ENCODE measurements around the gene PPP2R3A. TPM values are rescaled to one million over a fixed set of nuclear protein-coding genes. Genes with fewer than 3 reads are reported as not detected.

PPP2R3A gene
- total and polyA plus RNA-seq, 9 of the 15 experiments (the other 6 are each of a cell fraction or from before 2014, with no cell fraction given), result 0.10 to 0.50 (median 0.24) TPM

DNA sequence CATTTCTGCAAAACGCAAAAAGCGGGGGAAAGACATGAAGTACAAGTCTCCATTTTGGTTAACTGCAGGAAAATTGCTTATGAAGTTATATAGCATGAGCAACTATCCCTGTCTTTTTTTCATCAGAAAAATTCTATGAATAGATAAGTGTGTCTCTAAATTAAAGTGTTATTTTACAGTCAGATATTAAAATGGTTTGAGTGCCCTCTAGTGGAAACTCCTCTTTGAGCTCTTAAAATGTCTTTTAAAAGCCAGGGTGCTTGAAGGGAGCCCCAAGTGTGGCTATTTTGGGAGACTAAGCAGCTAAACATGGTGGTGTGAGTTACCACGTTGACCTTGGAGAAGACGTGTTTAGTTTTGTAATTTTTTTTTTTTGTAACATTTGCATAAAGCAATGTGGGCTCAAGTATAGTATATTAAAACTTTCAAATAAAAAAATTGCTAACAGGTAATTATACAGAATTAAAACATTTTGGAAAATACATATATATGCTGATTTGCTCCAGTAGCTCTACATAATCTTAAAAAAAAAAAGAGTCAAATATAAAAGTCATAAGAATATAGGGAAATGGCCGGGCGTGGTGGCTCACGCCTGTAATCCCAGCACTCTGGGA is 77.2 kb downstream of the PPP2R3A start (continued):
- TF ChIP-seq, protein P1, sequence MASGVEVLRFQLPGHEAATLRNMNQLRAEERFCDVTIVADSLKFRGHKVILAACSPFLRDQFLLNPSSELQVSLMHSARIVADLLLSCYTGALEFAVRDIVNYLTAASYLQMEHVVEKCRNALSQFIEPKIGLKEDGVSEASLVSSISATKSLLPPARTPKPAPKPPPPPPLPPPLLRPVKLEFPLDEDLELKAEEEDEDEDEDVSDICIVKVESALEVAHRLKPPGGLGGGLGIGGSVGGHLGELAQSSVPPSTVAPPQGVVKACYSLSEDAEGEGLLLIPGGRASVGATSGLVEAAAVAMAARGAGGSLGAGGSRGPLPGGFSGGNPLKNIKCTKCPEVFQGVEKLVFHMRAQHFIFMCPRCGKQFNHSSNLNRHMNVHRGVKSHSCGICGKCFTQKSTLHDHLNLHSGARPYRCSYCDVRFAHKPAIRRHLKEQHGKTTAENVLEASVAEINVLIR (CRISPR knock-in tag; IDR thresholded peaks at IDR 0.05), result no peak
- TF ChIP-seq ZNF717 (CRISPR knock-in tag; IDR thresholded peaks at IDR 0.05) (no peak), ELF1 (tag; IDR thresholded peaks at IDR 0.05) (no peak)

DNA sequence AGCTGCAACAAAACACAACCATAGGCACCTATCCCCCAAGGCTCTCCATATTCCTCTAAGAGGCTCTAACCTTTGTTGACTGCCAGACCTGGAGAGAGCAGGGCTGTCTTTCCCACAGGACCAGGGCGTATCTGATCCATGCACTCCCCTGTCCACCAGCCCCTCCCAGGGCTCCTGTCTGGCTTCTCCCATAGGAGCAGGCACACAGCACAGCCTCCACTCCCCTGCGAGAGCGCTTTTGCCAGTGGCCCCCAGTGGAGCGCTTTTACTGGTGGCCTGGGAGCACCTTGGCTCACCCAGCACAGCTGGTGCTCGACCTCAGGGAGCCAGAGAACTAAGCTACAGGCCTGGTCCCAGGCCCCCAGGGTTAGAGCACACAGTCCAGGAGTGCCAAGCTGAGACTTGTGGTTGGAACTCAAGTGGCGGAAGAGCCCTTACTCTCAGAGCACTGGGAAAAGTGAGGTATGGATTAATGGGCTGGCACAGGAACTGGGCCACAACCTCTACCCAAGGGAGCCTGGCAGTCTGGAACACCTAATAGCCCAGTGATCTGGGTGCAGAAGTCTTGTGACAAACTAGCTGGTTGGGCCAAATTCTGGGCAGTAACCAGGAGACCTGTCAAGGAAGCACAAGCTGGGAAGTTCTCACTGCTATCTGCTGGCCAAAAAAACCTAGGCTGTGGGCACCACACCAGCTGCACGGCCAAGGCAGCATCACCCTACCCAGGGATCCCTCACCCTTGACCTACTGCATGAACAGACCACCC is 79.6 kb downstream of the PPP2R3A start:
- FAIRE-seq, result no peak

More for the DNA sequence above, 79.6 kb downstream of the PPP2R3A start:
- no peaks in the 10 kb centered on the region for H3K9me1 ChIP-seq (ENCODE audit: control insufficient read depth, insufficient read depth, low read length)
- H3K27ac ChIP-seq (ENCODE audit: extremely low read depth, low read depth, low read length), result no peak overlapping the region
- H3K9ac ChIP-seq (ENCODE audit: insufficient read depth in 1 of 2, low read depth in 2 of 2, low read length in 2 of 2), result no peak overlapping the region
- no peaks in the 10 kb centered on the region for H3K4me1 ChIP-seq (replicated peaks in 1 of 2; ENCODE audit: control insufficient read depth in 2 of 2, insufficient read depth in 2 of 2, low read length in 2 of 2)
- ATAC-seq (no peak), DNase-seq (ENCODE audit: extremely low read depth in 1 of 4, low spot score in 3 of 4) (no peak)
- ChIA-PET CTCF (ENCODE audit: low intra/inter-chr PET ratio) (no interaction called here), POLR2A (interaction anchor here (0.6 kb wide), 1 partner anchor 748 kb away, joined by 3 read pairs; no protein-coding TSS in a partner anchor)
- TF ChIP-seq MTA3 (IDR thresholded peaks at IDR 0.05; ENCODE audit: borderline replicate concordance), result no peak
- TF ChIP-seq, protein P2, sequence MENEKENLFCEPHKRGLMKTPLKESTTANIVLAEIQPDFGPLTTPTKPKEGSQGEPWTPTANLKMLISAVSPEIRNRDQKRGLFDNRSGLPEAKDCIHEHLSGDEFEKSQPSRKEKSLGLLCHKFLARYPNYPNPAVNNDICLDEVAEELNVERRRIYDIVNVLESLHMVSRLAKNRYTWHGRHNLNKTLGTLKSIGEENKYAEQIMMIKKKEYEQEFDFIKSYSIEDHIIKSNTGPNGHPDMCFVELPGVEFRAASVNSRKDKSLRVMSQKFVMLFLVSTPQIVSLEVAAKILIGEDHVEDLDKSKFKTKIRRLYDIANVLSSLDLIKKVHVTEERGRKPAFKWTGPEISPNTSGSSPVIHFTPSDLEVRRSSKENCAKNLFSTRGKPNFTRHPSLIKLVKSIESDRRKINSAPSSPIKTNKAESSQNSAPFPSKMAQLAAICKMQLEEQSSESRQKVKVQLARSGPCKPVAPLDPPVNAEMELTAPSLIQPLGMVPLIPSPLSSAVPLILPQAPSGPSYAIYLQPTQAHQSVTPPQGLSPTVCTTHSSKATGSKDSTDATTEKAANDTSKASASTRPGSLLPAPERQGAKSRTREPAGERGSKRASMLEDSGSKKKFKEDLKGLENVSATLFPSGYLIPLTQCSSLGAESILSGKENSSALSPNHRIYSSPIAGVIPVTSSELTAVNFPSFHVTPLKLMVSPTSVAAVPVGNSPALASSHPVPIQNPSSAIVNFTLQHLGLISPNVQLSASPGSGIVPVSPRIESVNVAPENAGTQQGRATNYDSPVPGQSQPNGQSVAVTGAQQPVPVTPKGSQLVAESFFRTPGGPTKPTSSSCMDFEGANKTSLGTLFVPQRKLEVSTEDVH (IDR thresholded peaks at IDR 0.05; ENCODE audit: low read depth, partially characterized antibody), result no peak
- TF ChIP-seq IFI16 (CRISPR knock-in tag; IDR thresholded peaks at IDR 0.05), result no peak
- no peak for TF ChIP-seq ZFP30 (CRISPR knock-in tag; IDR thresholded peaks at IDR 0.05; ENCODE audit: borderline replicate concordance)
- TF ChIP-seq NRF1 (conservative IDR thresholded peaks at IDR 0.05 in 1 of 2, IDR thresholded peaks at IDR 0.05 in 1 of 2), result no peak
- no peak for TF ChIP-seq KLF16 (IDR thresholded peaks at IDR 0.05)
- no peak for TF ChIP-seq HMG20B (CRISPR knock-in tag; IDR thresholded peaks at IDR 0.05)
- TF ChIP-seq PRMT5 (CRISPR knock-in tag; IDR thresholded peaks at IDR 0.05), result no peak
- TF ChIP-seq ZNF347 (CRISPR knock-in tag; IDR thresholded peaks at IDR 0.05; ENCODE audit: low read depth), result no peak
- no peak for TF ChIP-seq KDM5B (IDR thresholded peaks at IDR 0.05; ENCODE audit: insufficient replicate concordance, low read depth, low read length)
- TF ChIP-seq GATAD2A (IDR thresholded peaks at IDR 0.05), result no peak
- no peak overlapping the region for H2AFZ ChIP-seq (ENCODE audit: low read depth, low read length)
- in situ Hi-C loops (cut with MboI) (no loop called here), intact Hi-C loops (cut with micrococcal nuclease) (loop anchor here (10.0 kb wide), 1 partner anchor 1250 kb away; the partner anchor contains the start of gene EPHB1)
- no peaks in the 10 kb centered on the region; a peak in 3 of 5 replicates for H3K27me3 ChIP-seq (ENCODE audit: control insufficient read depth in 2 of 2, insufficient read depth in 2 of 2, low read length in 2 of 2)
- no peak overlapping the region for H3K4me3 ChIP-seq
- H3K79me2 ChIP-seq (ENCODE audit: control insufficient read depth, insufficient read depth, low read length), result no peaks in the 10 kb centered on the region
- no peaks in the 10 kb centered on the region for H4K20me1 ChIP-seq (replicated peaks; ENCODE audit: control insufficient read depth, insufficient read depth, low read length)
- no peaks in the 10 kb centered on the region for H3K9me3 ChIP-seq (replicated peaks; ENCODE audit: control insufficient read depth, insufficient read depth, low read depth, low read length)
- H3K36me3 ChIP-seq (ENCODE audit: control insufficient read depth, insufficient read depth, low read length), result no peaks in the 10 kb centered on the region
- H3K4me2 ChIP-seq (ENCODE audit: insufficient read depth, low read length), result no peak overlapping the region
- BruUV-seq (replicated peaks), result no TSS peak
- WGBS (ENCODE audit: insufficient coverage, low coverage, missing lambda C conversion rate), result 0% methylated on average over 2 of the region's 7 CpGs

Data from K562 (cell line).